Cardiac fibroblast (primary cell): ENCODE data around the gene HECTD3.

ENCODE experiments used
- DNase-seq, 2 donors: peaks; one replicate each; pipeline versions ENCODE4 v3.0.0 to v3.0.0-alpha.2; 2010; ENCODE audit warnings: low read depth in 2 of 2
- H3K4me3 ChIP-seq, 2 donors: replicated peaks in 1 of 2; 1 replicate in 1 of 2; 2 replicates in 1 of 2; pipeline ENCODE4 v1.5.1; 2011; ENCODE audit warnings: low read depth in 2 of 2, low read length in 2 of 2, mild to moderate bottlenecking in 2 of 2, moderate library complexity in 1 of 2
- TF ChIP-seq, protein P1 (sequence below): IDR thresholded peaks from one replicate; pipeline ENCODE4 v1.5.1; 2011; ENCODE audit warnings: low read depth, mild to moderate bottlenecking, low read length, inconsistent platforms

HECTD3 gene

GRCh38 chr1:45016090-45016697 is 5.1 kb upstream of the HECTD3 start:
- DNase-seq = no peak
- TF ChIP-seq, protein P1, sequence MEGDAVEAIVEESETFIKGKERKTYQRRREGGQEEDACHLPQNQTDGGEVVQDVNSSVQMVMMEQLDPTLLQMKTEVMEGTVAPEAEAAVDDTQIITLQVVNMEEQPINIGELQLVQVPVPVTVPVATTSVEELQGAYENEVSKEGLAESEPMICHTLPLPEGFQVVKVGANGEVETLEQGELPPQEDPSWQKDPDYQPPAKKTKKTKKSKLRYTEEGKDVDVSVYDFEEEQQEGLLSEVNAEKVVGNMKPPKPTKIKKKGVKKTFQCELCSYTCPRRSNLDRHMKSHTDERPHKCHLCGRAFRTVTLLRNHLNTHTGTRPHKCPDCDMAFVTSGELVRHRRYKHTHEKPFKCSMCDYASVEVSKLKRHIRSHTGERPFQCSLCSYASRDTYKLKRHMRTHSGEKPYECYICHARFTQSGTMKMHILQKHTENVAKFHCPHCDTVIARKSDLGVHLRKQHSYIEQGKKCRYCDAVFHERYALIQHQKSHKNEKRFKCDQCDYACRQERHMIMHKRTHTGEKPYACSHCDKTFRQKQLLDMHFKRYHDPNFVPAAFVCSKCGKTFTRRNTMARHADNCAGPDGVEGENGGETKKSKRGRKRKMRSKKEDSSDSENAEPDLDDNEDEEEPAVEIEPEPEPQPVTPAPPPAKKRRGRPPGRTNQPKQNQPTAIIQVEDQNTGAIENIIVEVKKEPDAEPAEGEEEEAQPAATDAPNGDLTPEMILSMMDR = no peak
- H3K4me3 ChIP-seq = no peak overlapping the region

DNA sequence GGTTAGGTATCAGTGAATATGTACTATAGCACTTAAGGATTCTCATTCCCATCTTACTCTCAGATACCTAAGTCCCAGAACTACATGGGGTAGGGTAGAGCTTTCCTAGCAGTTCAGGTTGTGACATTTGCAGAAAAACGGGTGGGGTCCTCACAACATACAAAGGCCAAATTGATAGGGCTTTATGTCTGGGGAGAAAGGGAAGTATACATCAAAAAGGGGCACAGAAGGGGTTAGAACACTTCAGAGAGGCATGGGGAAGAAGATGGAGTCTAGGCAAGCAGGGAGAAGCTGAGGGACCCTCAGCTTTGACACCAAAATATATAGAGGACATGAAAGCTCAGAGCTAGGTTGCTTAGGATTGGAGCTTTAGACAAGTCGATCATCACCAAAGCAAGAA is 4.6 kb upstream of the HECTD3 start:
- H3K4me3 ChIP-seq = no peak overlapping the region
- TF ChIP-seq, protein P1 = no peak
- no peak for DNase-seq

DNA sequence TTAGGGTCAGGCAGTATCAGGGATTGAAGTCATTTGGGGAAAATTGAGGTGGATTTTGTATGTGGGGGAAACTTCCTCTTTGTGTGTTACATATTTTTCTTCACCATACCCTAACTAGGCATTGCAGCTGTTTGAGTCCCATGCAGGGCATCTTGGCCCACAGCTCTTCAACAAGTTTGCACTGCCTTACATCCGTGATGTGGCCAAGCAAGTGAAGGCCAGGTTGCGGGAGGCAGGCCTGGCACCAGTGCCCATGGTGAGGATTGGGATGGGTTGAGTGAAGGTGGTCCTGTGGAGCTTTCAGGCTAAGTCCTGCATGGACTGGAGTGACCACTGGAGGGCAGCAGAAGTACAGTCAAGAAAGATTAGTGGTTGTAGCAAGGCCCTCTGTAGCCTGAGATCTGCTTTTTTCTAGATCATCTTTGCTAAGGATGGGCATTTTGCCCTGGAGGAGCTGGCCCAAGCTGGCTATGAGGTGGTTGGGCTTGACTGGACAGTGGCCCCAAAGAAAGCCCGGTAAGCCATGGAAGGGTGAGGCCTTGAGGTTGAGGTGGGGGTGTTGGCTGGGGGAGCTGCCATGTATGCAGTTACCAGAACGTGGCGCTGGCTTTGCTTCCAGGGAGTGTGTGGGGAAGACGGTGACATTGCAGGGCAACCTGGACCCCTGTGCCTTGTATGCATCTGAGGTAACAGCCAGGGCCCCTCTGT is 3.4 kb upstream of the HECTD3 start:
- H3K4me3 ChIP-seq = no peak overlapping the region
- peak; percentile 93 for DNase-seq
- TF ChIP-seq, protein P1 = peak; percentile 89

DNA sequence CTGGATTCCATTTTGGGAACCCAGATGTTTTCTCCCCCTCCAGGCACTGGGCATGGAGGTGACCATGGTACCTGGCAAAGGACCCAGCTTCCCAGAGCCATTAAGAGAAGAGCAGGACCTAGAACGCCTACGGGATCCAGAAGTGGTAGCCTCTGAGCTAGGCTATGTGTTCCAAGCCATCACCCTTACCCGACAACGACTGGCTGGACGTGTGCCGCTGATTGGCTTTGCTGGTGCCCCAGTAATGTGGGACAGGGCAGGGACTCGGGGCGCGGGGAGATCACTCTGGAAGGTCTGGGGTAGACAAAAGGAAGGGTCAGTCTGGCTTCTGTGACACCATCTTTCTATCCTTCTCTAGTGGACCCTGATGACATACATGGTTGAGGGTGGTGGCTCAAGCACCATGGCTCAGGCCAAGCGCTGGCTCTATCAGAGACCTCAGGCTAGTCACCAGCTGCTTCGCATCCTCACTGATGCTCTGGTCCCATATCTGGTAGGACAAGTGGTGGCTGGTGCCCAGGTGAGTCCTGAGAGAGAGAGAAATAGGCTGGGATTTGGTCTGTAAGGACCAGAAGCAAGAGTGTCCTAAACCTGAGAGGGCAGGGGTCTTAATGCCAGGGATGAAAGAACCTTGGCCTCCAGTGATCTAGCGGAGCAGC is 2.6 kb upstream of the HECTD3 start:
- no peak for DNase-seq
- no peak overlapping the region for H3K4me3 ChIP-seq
- TF ChIP-seq, protein P1 = no peak

DNA sequence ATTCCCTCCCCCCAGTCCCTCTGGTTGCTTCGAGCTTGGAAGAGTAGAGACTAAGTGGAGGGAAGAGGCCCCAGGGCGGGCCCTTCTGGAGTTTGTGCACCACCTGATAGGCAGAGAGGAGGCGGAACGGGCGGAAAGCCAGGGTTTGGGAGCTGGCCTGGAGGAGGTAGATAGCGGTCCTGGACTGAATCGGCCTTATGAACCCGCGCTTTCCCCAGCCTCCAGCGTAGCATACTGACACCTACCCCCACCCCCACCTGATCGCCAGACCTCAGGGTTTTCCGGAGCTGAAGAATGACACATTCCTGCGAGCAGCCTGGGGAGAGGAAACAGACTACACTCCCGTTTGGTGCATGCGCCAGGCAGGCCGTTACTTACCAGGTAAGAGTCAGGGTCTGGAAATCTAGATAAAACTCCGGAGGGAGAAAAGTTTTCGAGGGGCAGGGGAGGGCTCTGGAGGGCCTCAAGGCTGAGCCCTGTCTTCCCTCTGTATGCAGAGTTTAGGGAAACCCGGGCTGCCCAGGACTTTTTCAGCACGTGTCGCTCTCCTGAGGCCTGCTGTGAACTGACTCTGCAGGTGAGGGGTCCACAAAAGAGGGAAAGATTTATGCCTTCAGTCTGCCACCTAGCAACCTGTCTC is 1.6 kb upstream of the HECTD3 start:
- TF ChIP-seq, protein P1 = no peak
- peak; percentile 51 to 58 for DNase-seq
- H3K4me3 ChIP-seq = peak overlapping the region; percentile 64 to 70

- H3K4me3 ChIP-seq = peak within 1 kb of the TSS; percentile 76 to 100
- DNase-seq = peak; percentile 98
- TF ChIP-seq, protein P1 = no peak
Observed at GRCh38 chr1:45011837-45012638, 914 bp upstream of the HECTD3 start, which contains the start of gene UROD. UROD (plus strand) TSS chr1:45012254; CDS start chr1:45012266, 12 bp downstream.
